HepG2 (cell line): ENCODE data around the gene ADAMTSL4. TPM values are rescaled to one million over a fixed set of nuclear protein-coding genes. Genes with fewer than 3 reads are reported as not detected.

ENCODE experiments used
- AGO1 ChIP-seq: fragments of 200-400 bp; formaldehyde crosslinking; IDR thresholded peaks from 2 replicates; pipeline ENCODE4 v1.6.1; 2017; ENCODE audit warnings: mild to moderate bottlenecking, low read depth, low read length, moderate library complexity; ENCODE audit not compliant: poor library complexity, severe bottlenecking
- ARNTL ChIP-seq: sonication (generic); formaldehyde crosslinking; IDR thresholded peaks from 2 replicates; pipeline ENCODE4 v1.4.0; 2020; ENCODE audit warnings: mild to moderate bottlenecking, missing genetic modification reagents
- KDM5B ChIP-seq: sonication (generic); formaldehyde crosslinking; IDR thresholded peaks from 2 replicates; pipeline ENCODE4 v1.4.0; 2020; ENCODE audit warnings: missing genetic modification reagents, mild to moderate bottlenecking, borderline replicate concordance
- KLF13 ChIP-seq: sonication (generic); formaldehyde crosslinking; IDR thresholded peaks from 2 replicates; pipeline ENCODE4 v1.4.0; 2020; ENCODE audit warnings: mild to moderate bottlenecking, missing genetic modification reagents
- MEIS2 ChIP-seq: sonication (generic); formaldehyde crosslinking; IDR thresholded peaks from 2 replicates; pipeline ENCODE4 v1.9.0; 2021; ENCODE audit warnings: mild to moderate bottlenecking, missing genetic modification reagents
- MTA3 ChIP-seq: sonication (generic); formaldehyde crosslinking; IDR thresholded peaks from 2 replicates; pipeline ENCODE4 v1.4.0; 2020; ENCODE audit warnings: missing genetic modification reagents
- SALL2 ChIP-seq: sonication (generic); formaldehyde crosslinking; IDR thresholded peaks from 2 replicates; pipeline ENCODE4 v1.8.1; 2023; ENCODE audit warnings: mild to moderate bottlenecking, missing genetic modification reagents, inconsistent platforms
- SRSF9 ChIP-seq: fragments of 200-400 bp; formaldehyde crosslinking; IDR thresholded peaks from 2 replicates; pipeline ENCODE4 v1.6.1; 2018; ENCODE audit warnings: borderline replicate concordance, mild to moderate bottlenecking, low read depth, low read length; ENCODE audit not compliant: insufficient read depth, poor library complexity, severe bottlenecking
- STAT5B ChIP-seq: sonication (generic); formaldehyde crosslinking; IDR thresholded peaks from 2 replicates; pipeline ENCODE4 v1.4.0; 2020; ENCODE audit warnings: missing genetic modification reagents
- ZBTB21 ChIP-seq: sonication (generic); formaldehyde crosslinking; IDR thresholded peaks from 2 replicates; pipeline ENCODE4 v1.4.0; 2020; ENCODE audit warnings: missing genetic modification reagents
- ZMYM2 ChIP-seq: sonication (generic); formaldehyde crosslinking; IDR thresholded peaks from 2 replicates; pipeline ENCODE4 v1.8.0; 2022; ENCODE audit warnings: mild to moderate bottlenecking, missing genetic modification reagents
- ZNF136 ChIP-seq: sonication (generic); formaldehyde crosslinking; IDR thresholded peaks from 2 replicates; pipeline ENCODE4 v1.8.1; 2022; ENCODE audit warnings: low read depth, mild to moderate bottlenecking, moderate library complexity, missing genetic modification reagents
- ZNF260 ChIP-seq: sonication (generic); formaldehyde crosslinking; IDR thresholded peaks from 2 replicates; pipeline ENCODE4 v1.4.0; 2020; ENCODE audit warnings: missing genetic modification reagents, low read depth, mild to moderate bottlenecking, borderline replicate concordance
- ZNF337 ChIP-seq: sonication (generic); formaldehyde crosslinking; IDR thresholded peaks from 2 replicates; pipeline ENCODE4 v1.5.1; 2020; ENCODE audit warnings: missing genetic modification reagents, low read depth, mild to moderate bottlenecking, borderline replicate concordance
- ZNF484 ChIP-seq: sonication (generic); formaldehyde crosslinking; IDR thresholded peaks from 2 replicates; pipeline ENCODE4 v1.5.1; 2020; ENCODE audit warnings: mild to moderate bottlenecking, low read depth, missing genetic modification reagents, borderline replicate concordance
- ZNF7 ChIP-seq: IDR thresholded peaks from 2 replicates; pipeline ENCODE4 v1.6.1; 2016; ENCODE audit warnings: missing biosample characterization, missing genetic modification reagents
- ZNF879 ChIP-seq: sonication (generic); formaldehyde crosslinking; IDR thresholded peaks from 2 replicates; pipeline ENCODE4 v1.8.1; 2023; ENCODE audit warnings: missing genetic modification reagents
- polyA plus RNA-seq, 8 experiments: library from polyadenylated mRNA; depleted of rRNA in 3 of 8; stranded (reverse) in 7 of 8; unstranded in 1 of 8; fragments of >200 nt; fragmentation: Illumina TruSeq in 4 of 8; extraction: Trizol in 4 of 8; gene quantifications; 2 replicates each; pipeline versions ENCODE4 v1.2.1 to v1.2.3, GENCODE V29; 2011 to 2016; ENCODE audit warnings: low read depth in 4 of 8, missing spikeins in 1 of 8, mixed read lengths in 1 of 8; ENCODE audit not compliant: insufficient read depth in 1 of 8
- total RNA-seq, 5 experiments: library from RNA; depleted of rRNA; stranded (reverse); fragments of >200 nt; fragmentation: Illumina TruSeq; extraction: Trizol; gene quantifications; 2 replicates each; pipeline ENCODE4 v1.2.3, GENCODE V29; 2016; ENCODE audit warnings: low read depth in 1 of 5
- TF ChIP-seq, protein P1 (sequence below): sonication (generic); formaldehyde crosslinking; IDR thresholded peaks from 2 replicates; pipeline ENCODE4 v1.4.0; 2020; ENCODE audit warnings: missing genetic modification reagents, borderline replicate concordance
- TF ChIP-seq, protein P2 (sequence below): sonication (generic); formaldehyde crosslinking; IDR thresholded peaks from 2 replicates; pipeline ENCODE4 v1.4.0; 2020; ENCODE audit warnings: mild to moderate bottlenecking, missing genetic modification reagents

Gene ADAMTSL4
- total and polyA plus RNA-seq, 2 of the 13 experiments (the other 11 are each of a cell fraction or from before 2014, with no cell fraction given): 3.9 to 16.4 TPM

DNA sequence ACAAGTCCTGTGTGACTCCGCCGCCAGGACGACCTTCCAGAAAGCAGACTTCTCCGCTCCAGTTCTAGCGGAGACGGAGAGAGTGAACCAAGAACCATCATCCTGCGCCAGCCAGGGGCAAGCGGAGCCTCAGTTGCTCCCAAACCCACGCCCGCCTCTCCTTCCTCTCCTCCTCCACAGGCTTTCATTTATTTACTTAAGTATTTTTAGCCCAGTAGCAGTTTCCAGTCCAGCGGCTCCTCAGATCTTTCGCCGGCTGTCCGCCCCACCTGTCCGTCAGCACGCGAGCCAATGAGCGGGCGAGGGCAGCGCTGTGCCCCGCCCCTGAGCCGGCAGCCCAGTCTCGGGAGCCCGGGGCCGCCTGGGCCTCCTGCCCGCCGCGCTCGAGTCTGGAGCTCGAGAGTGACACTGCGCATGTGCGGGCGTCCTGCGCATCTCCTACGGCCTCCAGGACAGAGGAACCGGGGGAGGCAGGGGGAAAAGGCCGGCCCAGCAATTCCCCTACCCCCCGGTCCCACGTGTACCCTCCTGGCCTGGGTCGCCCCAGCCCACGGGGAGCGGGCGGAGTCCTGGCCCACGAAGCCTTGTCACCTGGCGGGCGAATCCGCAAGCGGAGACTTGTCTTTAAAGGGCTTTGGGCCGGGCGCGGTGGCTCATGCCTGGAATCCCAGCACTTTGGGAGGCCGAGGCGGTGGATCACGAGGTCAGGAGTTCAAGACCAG is 33.7 kb upstream of the ADAMTSL4 start, which contains the start of gene FALEC (continued):
- TF ChIP-seq ZNF484 (CRISPR knock-in tag): no peak
- TF ChIP-seq, protein P1, sequence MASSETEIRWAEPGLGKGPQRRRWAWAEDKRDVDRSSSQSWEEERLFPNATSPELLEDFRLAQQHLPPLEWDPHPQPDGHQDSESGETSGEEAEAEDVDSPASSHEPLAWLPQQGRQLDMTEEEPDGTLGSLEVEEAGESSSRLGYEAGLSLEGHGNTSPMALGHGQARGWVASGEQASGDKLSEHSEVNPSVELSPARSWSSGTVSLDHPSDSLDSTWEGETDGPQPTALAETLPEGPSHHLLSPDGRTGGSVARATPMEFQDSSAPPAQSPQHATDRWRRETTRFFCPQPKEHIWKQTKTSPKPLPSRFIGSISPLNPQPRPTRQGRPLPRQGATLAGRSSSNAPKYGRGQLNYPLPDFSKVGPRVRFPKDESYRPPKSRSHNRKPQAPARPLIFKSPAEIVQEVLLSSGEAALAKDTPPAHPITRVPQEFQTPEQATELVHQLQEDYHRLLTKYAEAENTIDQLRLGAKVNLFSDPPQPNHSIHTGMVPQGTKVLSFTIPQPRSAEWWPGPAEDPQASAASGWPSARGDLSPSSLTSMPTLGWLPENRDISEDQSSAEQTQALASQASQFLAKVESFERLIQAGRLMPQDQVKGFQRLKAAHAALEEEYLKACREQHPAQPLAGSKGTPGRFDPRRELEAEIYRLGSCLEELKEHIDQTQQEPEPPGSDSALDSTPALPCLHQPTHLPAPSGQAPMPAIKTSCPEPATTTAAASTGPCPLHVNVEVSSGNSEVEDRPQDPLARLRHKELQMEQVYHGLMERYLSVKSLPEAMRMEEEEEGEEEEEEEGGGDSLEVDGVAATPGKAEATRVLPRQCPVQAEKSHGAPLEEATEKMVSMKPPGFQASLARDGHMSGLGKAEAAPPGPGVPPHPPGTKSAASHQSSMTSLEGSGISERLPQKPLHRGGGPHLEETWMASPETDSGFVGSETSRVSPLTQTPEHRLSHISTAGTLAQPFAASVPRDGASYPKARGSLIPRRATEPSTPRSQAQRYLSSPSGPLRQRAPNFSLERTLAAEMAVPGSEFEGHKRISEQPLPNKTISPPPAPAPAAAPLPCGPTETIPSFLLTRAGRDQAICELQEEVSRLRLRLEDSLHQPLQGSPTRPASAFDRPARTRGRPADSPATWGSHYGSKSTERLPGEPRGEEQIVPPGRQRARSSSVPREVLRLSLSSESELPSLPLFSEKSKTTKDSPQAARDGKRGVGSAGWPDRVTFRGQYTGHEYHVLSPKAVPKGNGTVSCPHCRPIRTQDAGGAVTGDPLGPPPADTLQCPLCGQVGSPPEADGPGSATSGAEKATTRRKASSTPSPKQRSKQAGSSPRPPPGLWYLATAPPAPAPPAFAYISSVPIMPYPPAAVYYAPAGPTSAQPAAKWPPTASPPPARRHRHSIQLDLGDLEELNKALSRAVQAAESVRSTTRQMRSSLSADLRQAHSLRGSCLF (CRISPR knock-in tag): no peak
- TF ChIP-seq MTA3 (CRISPR knock-in tag): no peak
- peak; percentile 76 for TF ChIP-seq ZMYM2 (CRISPR knock-in tag)
- TF ChIP-seq ZNF337: 0 out of 2 replicates have a peak, but pooled peaks have one; percentile 56
- no peak for TF ChIP-seq ZNF7
- no peak for TF ChIP-seq ZNF136 (CRISPR knock-in tag)
- TF ChIP-seq STAT5B (CRISPR knock-in tag): no peak
- TF ChIP-seq SALL2: no peak; the same call in 1 of the 2 replicates
- no peak for TF ChIP-seq KLF13 (CRISPR knock-in tag)
- no peak for TF ChIP-seq ZNF879
- TF ChIP-seq MEIS2 (CRISPR knock-in tag): peak; percentile 47; the same call in 1 of the 2 replicates
- TF ChIP-seq ZBTB21 (CRISPR knock-in tag): no peak
- TF ChIP-seq AGO1: peak; percentile 33
- peak; percentile 62; the same call in 1 of the 2 replicates for TF ChIP-seq KDM5B (CRISPR knock-in tag)
- TF ChIP-seq, protein P2, sequence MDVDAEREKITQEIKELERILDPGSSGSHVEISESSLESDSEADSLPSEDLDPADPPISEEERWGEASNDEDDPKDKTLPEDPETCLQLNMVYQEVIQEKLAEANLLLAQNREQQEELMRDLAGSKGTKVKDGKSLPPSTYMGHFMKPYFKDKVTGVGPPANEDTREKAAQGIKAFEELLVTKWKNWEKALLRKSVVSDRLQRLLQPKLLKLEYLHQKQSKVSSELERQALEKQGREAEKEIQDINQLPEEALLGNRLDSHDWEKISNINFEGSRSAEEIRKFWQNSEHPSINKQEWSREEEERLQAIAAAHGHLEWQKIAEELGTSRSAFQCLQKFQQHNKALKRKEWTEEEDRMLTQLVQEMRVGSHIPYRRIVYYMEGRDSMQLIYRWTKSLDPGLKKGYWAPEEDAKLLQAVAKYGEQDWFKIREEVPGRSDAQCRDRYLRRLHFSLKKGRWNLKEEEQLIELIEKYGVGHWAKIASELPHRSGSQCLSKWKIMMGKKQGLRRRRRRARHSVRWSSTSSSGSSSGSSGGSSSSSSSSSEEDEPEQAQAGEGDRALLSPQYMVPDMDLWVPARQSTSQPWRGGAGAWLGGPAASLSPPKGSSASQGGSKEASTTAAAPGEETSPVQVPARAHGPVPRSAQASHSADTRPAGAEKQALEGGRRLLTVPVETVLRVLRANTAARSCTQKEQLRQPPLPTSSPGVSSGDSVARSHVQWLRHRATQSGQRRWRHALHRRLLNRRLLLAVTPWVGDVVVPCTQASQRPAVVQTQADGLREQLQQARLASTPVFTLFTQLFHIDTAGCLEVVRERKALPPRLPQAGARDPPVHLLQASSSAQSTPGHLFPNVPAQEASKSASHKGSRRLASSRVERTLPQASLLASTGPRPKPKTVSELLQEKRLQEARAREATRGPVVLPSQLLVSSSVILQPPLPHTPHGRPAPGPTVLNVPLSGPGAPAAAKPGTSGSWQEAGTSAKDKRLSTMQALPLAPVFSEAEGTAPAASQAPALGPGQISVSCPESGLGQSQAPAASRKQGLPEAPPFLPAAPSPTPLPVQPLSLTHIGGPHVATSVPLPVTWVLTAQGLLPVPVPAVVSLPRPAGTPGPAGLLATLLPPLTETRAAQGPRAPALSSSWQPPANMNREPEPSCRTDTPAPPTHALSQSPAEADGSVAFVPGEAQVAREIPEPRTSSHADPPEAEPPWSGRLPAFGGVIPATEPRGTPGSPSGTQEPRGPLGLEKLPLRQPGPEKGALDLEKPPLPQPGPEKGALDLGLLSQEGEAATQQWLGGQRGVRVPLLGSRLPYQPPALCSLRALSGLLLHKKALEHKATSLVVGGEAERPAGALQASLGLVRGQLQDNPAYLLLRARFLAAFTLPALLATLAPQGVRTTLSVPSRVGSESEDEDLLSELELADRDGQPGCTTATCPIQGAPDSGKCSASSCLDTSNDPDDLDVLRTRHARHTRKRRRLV (CRISPR knock-in tag): peak; percentile 50
- 0 out of 2 replicates have a peak, but pooled peaks have one; percentile 59 for TF ChIP-seq ARNTL
- TF ChIP-seq ZNF260 (CRISPR knock-in tag): no peak
- no peak for TF ChIP-seq SRSF9
